ENCODE measurements around the gene PSKH1.

GRCh38 chr16:67879936-67880335 is 13.1 kb upstream of the PSKH1 start:
- no peak for TF ChIP-seq CTCF (IDR thresholded peaks at IDR 0.05 in 8 of 11, conservative IDR thresholded peaks at IDR 0.05 in 3 of 11)
- no peak for TF ChIP-seq POLR2A (IDR thresholded peaks at IDR 0.05)
- peak in 1 of 3 donors; percentile 31 for TF ChIP-seq POLR2AphosphoS5 (IDR thresholded peaks at IDR 0.05)
